MM.1S (cell line): ENCODE measurements around the gene LDHAL6B.

ENCODE experiments used
- CTCF ChIP-seq: fragments of 300-600 bp; sonication (generic); IDR thresholded peaks from 2 replicates; pipeline ENCODE4 v1.5.1; 2016; ENCODE audit warnings: antibody characterized with exemption, low read length, mixed read lengths
- EZH2 ChIP-seq: fragments of 300-600 bp; sonication (generic); optimal IDR thresholded peaks from 2 replicates; pipeline ENCODE3; 2017; ENCODE audit warnings: low read depth, mild to moderate bottlenecking, antibody characterized with exemption, low read length, mixed read lengths

- no peak for TF ChIP-seq EZH2
- TF ChIP-seq CTCF = no peak
These were observed 3.5 kb downstream of the LDHAL6B start for GRCh38 chr15:59210186-59210585.
